ENCODE results near the gene C12orf43. TPM values are rescaled to one million over a fixed set of nuclear protein-coding genes. Genes with fewer than 3 reads are reported as not detected.

Gene C12orf43
- total RNA-seq, 1 experiment from 2014 or later = 35.4 TPM

GRCh38 chr12:120965534-120966091 lies 50.7 kb downstream of the C12orf43 start:
- DNase-seq = peak; percentile 12
- Histone ChIP-seq H3F3A (ENCODE audit: low read length, unreplicated experiment) (peaks cover 7% of the 10 kb centered on the region), H2AFZ (ENCODE audit: low read length) (no peak overlapping the region), H3K4me3 (ENCODE audit: low read length) (no peak overlapping the region), H3K27me3 (ENCODE audit: low read length) (no peaks in the 10 kb centered on the region), H3K9ac (ENCODE audit: low read length) (no peak overlapping the region), H3K4me2 (ENCODE audit: low read length) (no peak overlapping the region), H4K20me1 (ENCODE audit: low read length) (no peaks in the 10 kb centered on the region), H3K9me2 (replicated peaks; ENCODE audit: low read length) (no peaks in the 10 kb centered on the region), H3K4me1 (ENCODE audit: insufficient read depth, low read length) (peaks cover 13% of the 10 kb centered on the region), H3K79me2 (ENCODE audit: low read length) (no peaks in the 10 kb centered on the region), H3K36me3 (ENCODE audit: low read depth, low read length) (no peaks in the 10 kb centered on the region), H3K9me3 (ENCODE audit: low read length) (no peaks in the 10 kb centered on the region), H3K27ac (ENCODE audit: low read length) (no peak overlapping the region)
- ChIA-PET CTCF (no interaction called here), POLR2A (ENCODE audit: unreplicated experiment) (no interaction called here)
- no TSS peak for BruUV-seq (replicated peaks)
- ATAC-seq = no peak
- intact Hi-C loops (cut with micrococcal nuclease) = no loop called here
- TF ChIP-seq, protein P1, sequence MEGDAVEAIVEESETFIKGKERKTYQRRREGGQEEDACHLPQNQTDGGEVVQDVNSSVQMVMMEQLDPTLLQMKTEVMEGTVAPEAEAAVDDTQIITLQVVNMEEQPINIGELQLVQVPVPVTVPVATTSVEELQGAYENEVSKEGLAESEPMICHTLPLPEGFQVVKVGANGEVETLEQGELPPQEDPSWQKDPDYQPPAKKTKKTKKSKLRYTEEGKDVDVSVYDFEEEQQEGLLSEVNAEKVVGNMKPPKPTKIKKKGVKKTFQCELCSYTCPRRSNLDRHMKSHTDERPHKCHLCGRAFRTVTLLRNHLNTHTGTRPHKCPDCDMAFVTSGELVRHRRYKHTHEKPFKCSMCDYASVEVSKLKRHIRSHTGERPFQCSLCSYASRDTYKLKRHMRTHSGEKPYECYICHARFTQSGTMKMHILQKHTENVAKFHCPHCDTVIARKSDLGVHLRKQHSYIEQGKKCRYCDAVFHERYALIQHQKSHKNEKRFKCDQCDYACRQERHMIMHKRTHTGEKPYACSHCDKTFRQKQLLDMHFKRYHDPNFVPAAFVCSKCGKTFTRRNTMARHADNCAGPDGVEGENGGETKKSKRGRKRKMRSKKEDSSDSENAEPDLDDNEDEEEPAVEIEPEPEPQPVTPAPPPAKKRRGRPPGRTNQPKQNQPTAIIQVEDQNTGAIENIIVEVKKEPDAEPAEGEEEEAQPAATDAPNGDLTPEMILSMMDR (conservative IDR thresholded peaks at IDR 0.05; ENCODE audit: low read depth, low read length) = no peak
- no peak for TF ChIP-seq EZH2phosphoT487 (IDR thresholded peaks at IDR 0.05; ENCODE audit: borderline replicate concordance, low read length)
- no peak for TF ChIP-seq EZH2 (IDR thresholded peaks at IDR 0.05; ENCODE audit: low read length, unreplicated experiment)

DNA sequence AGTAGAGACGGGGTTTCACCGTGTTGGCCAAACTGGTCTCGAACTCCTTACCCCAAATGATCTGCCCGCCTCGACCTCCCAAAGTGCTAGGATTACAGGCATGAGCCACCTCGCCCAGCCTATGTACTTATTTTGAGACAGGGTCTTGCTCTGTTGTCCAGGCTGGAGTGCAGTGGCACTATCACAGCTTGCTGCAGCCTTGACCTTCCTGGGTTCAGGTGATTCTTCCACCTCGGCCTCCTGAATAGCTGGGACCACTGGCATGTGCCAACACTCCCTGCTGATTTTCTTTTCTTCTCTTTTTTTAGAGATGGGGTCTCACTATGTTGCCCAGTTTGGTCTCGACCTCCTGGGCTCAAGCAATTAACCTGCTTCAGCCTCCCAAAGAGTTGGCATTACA lies 52.0 kb downstream of the C12orf43 start:
- Histone ChIP-seq H4K20me1 (ENCODE audit: low read length) (no peaks in the 10 kb centered on the region), H3K9me2 (replicated peaks; ENCODE audit: low read length) (no peaks in the 10 kb centered on the region), H3K4me3 (ENCODE audit: low read length) (no peak overlapping the region), H3F3A (ENCODE audit: low read length, unreplicated experiment) (peaks cover 7% of the 10 kb centered on the region), H3K4me1 (ENCODE audit: insufficient read depth, low read length) (peaks cover 23% of the 10 kb centered on the region), H2AFZ (ENCODE audit: low read length) (no peak overlapping the region), H3K27me3 (ENCODE audit: low read length) (no peaks in the 10 kb centered on the region), H3K36me3 (ENCODE audit: low read depth, low read length) (no peaks in the 10 kb centered on the region), H3K4me2 (ENCODE audit: low read length) (no peak overlapping the region), H3K9ac (ENCODE audit: low read length) (no peak overlapping the region), H3K9me3 (ENCODE audit: low read length) (no peaks in the 10 kb centered on the region), H3K27ac (ENCODE audit: low read length) (no peak overlapping the region), H3K79me2 (ENCODE audit: low read length) (no peaks in the 10 kb centered on the region)
- ChIA-PET CTCF (no interaction called here), POLR2A (ENCODE audit: unreplicated experiment) (no interaction called here)
- TF ChIP-seq, protein P1 (conservative IDR thresholded peaks at IDR 0.05; ENCODE audit: low read depth, low read length) = no peak
- TF ChIP-seq EZH2phosphoT487 (IDR thresholded peaks at IDR 0.05; ENCODE audit: borderline replicate concordance, low read length) (no peak), EZH2 (IDR thresholded peaks at IDR 0.05; ENCODE audit: low read length, unreplicated experiment) (no peak)
- DNase-seq (no peak), ATAC-seq (no peak)
- intact Hi-C loops (cut with micrococcal nuclease) = no loop called here
- BruUV-seq (replicated peaks) = no TSS peak

- intact Hi-C loops (cut with micrococcal nuclease) = no loop called here
- Histone ChIP-seq H3K27me3 (ENCODE audit: low read length) (no peaks in the 10 kb centered on the region), H2AFZ (ENCODE audit: low read length) (peak overlapping the region; percentile 27; the same call in 1 of the 2 replicates), H3F3A (ENCODE audit: low read length, unreplicated experiment) (peaks cover 7% of the 10 kb centered on the region), H3K36me3 (ENCODE audit: low read depth, low read length) (no peaks in the 10 kb centered on the region), H3K4me3 (ENCODE audit: low read length) (no peak overlapping the region), H4K20me1 (ENCODE audit: low read length) (no peaks in the 10 kb centered on the region), H3K9me2 (replicated peaks; ENCODE audit: low read length) (no peaks in the 10 kb centered on the region), H3K4me1 (ENCODE audit: insufficient read depth, low read length) (peaks cover 26% of the 10 kb centered on the region), H3K9ac (ENCODE audit: low read length) (no peak overlapping the region; the same call in 1 of the 2 replicates), H3K9me3 (ENCODE audit: low read length) (no peaks in the 10 kb centered on the region), H3K79me2 (ENCODE audit: low read length) (no peaks in the 10 kb centered on the region), H3K27ac (ENCODE audit: low read length) (peak overlapping the region; percentile 80), H3K4me2 (ENCODE audit: low read length) (peak overlapping the region; percentile 32)
- TF ChIP-seq, protein P1 (conservative IDR thresholded peaks at IDR 0.05; ENCODE audit: low read depth, low read length) = peak; percentile 41; the same call in 1 of the 2 replicates
- TF ChIP-seq EZH2 (IDR thresholded peaks at IDR 0.05; ENCODE audit: low read length, unreplicated experiment) = no peak
- DNase-seq (peak; percentile 91), ATAC-seq (peak; percentile 83)
- POLR2A ChIA-PET (ENCODE audit: unreplicated experiment) = no interaction called here
- no TSS peak for BruUV-seq (replicated peaks)
- CTCF ChIA-PET = no interaction called here
Observed at GRCh38 chr12:120962532-120963020, 53.7 kb downstream of the C12orf43 start.
